GM12878 (cell line): ENCODE measurements around the gene CCHCR1. TPM values are rescaled to one million over a fixed set of nuclear protein-coding genes. Genes with fewer than 3 reads are reported as not detected.

Experiments
- ATAC-seq: fragments of 200-7000 bp; cut with Tn5 transposase; 3 replicates; pipeline ENCODE4 v1.9.1; 2020; ENCODE audit warnings: mild to moderate bottlenecking, moderate library complexity
- BruUV-seq: library from RNA; stranded (reverse); fragments of 400-500 nt; replicated peaks from 2 replicates; lab custom pipeline; 2021; lab: Mats Ljungman, UMichigan
- CTCF ChIA-PET: fragments of 300-600 bp; sonication (Branson Sonifier 250); formaldehyde crosslinking; extraction: SDS; loops from one replicate; lab custom pipeline; 2021; ENCODE audit warnings: inconsistent platforms; lab: Yijun Ruan, JAX
- POLR2A ChIA-PET: fragments of 350-600 bp; formaldehyde crosslinking; extraction: SDS; loops from one replicate; lab custom pipeline; 2021; ENCODE audit warnings: inconsistent platforms; lab: Charles Lee
- RAD21 ChIA-PET: fragments of 300-600 bp; sonication (Branson Sonifier 250); formaldehyde crosslinking; loops from one replicate; lab custom pipeline; 2023; ENCODE audit warnings: antibody characterized with exemption; ENCODE audit not compliant: unreplicated experiment; lab: Charles Lee
- SMC1A ChIA-PET: fragments of 300-600 bp; sonication (Branson Sonifier 250); formaldehyde crosslinking; loops from one replicate; lab custom pipeline; 2023; ENCODE audit not compliant: unreplicated experiment, uncharacterized antibody; lab: Charles Lee
- DNase-seq: peaks from one replicate; pipeline ENCODE4 v3.0.0-alpha.2; 2011; ENCODE audit warnings: low read depth, low spot score
- FAIRE-seq: peaks from 3 replicates; lab custom pipeline; 2011; peaks lifted over from hg19 to GRCh38; lab: Jason Lieb, UNC
- H2AFZ ChIP-seq: 2 replicates; pipeline ENCODE4 v1.6.0; 2011; ENCODE audit warnings: low read depth, low read length, control low read depth; ENCODE audit not compliant: control insufficient read depth
- H3K27ac ChIP-seq: 2 replicates; pipeline ENCODE4 v1.5.1; 2011; ENCODE audit warnings: control low read depth; ENCODE audit not compliant: control insufficient read depth, insufficient read depth
- H3K27me3 ChIP-seq, 2 experiments: replicated peaks in 1 of 2; 2 replicates each; pipeline versions ENCODE4 v1.6.0 to v1.6.1; 2011; ENCODE audit warnings: low read length in 1 of 2; ENCODE audit not compliant: control insufficient read depth in 2 of 2, insufficient read depth in 2 of 2
- H3K36me3 ChIP-seq, 2 experiments: 2 replicates each; pipeline ENCODE4 v1.5.1; 2011; ENCODE audit warnings: low read length in 1 of 2; ENCODE audit not compliant: control insufficient read depth in 2 of 2, insufficient read depth in 2 of 2
- H3K4me1 ChIP-seq: 2 replicates; pipeline ENCODE4 v1.6.1; 2011; ENCODE audit warnings: mild to moderate bottlenecking, low read length, moderate library complexity, mixed read lengths; ENCODE audit not compliant: control insufficient read depth, insufficient read depth
- H3K4me2 ChIP-seq: 2 replicates; pipeline ENCODE4 v1.6.0; 2011; ENCODE audit warnings: control low read depth; ENCODE audit not compliant: control insufficient read depth, insufficient read depth
- H3K4me3 ChIP-seq: fragments of 200-600 bp; sonication (generic); 2 replicates; pipeline ENCODE4 v1.5.1; 2016
- H3K79me2 ChIP-seq: 2 replicates; pipeline ENCODE4 v1.6.0; 2011; ENCODE audit warnings: low read length; ENCODE audit not compliant: control insufficient read depth, insufficient read depth
- H3K9ac ChIP-seq: 2 replicates; pipeline ENCODE4 v1.8.0; 2011; ENCODE audit warnings: low read length, control low read depth, mixed read lengths; ENCODE audit not compliant: control insufficient read depth, insufficient read depth
- H3K9me3 ChIP-seq: replicated peaks from 3 replicates; pipeline ENCODE4 v1.5.1; 2011; ENCODE audit warnings: mild to moderate bottlenecking, low read length; ENCODE audit not compliant: control insufficient read depth, insufficient read depth
- H4K20me1 ChIP-seq: 2 replicates; pipeline ENCODE4 v1.6.0; 2011; ENCODE audit not compliant: control insufficient read depth, insufficient read depth
- BCL11A ChIP-seq: IDR thresholded peaks from 2 replicates; pipeline ENCODE4 v1.6.1; 2011; ENCODE audit warnings: low read depth, low read length
- CBFB ChIP-seq: IDR thresholded peaks from 2 replicates; pipeline ENCODE4 v1.6.1; 2016; ENCODE audit warnings: antibody characterized with exemption, low read depth
- GATAD2B ChIP-seq: fragments of 450-650 bp; conservative IDR thresholded peaks from 2 replicates; pipeline ENCODE4 v1.6.1; 2017; ENCODE audit warnings: low read depth, mild to moderate bottlenecking, moderate library complexity
- IRF4 ChIP-seq: IDR thresholded peaks from 2 replicates; pipeline ENCODE4 v1.6.1; 2011; ENCODE audit warnings: low read depth, low read length
- NBN ChIP-seq: fragments of 450-650 bp; IDR thresholded peaks from 2 replicates; pipeline ENCODE4 v1.6.1; 2016
- NFIC ChIP-seq: IDR thresholded peaks from 2 replicates; pipeline ENCODE4 v1.6.1; 2012; ENCODE audit warnings: low read depth, mild to moderate bottlenecking, inconsistent platforms, low read length, moderate library complexity
- RCOR1 ChIP-seq: conservative IDR thresholded peaks from 2 replicates; pipeline ENCODE4 v1.6.1; 2012; ENCODE audit warnings: low read depth, low read length, improper control_type of control experiment
- RELA ChIP-seq: fragments of 450-650 bp; IDR thresholded peaks from 2 replicates; pipeline ENCODE4 v1.8.0; 2014; ENCODE audit warnings: borderline replicate concordance; ENCODE audit not compliant: partially characterized antibody
- TCF12 ChIP-seq: IDR thresholded peaks from 2 replicates; pipeline ENCODE4 v1.6.1; 2011; ENCODE audit warnings: low read depth, mild to moderate bottlenecking, low read length
- YBX1 ChIP-seq: fragments of 450-650 bp; IDR thresholded peaks from 2 replicates; pipeline ENCODE4 v1.6.1; 2016; ENCODE audit warnings: antibody characterized with exemption
- ZNF24 ChIP-seq: fragments of 450-650 bp; IDR thresholded peaks from 2 replicates; pipeline ENCODE4 v1.6.1; 2017; ENCODE audit warnings: antibody characterized with exemption, mild to moderate bottlenecking
- WGBS: methylation state at CpG from one replicate; pipeline ENCODE4 v1.1.6; 2016; ENCODE audit warnings: low lambda C conversion rate; ENCODE audit not compliant: insufficient replicate concordance, insufficient coverage; ENCODE audit errors: missing lambda C conversion rate; 5-methylcytosine and 5-hydroxymethylcytosine counted together
- in situ Hi-C: fragments of 300-500 bp; cut with MboI; formaldehyde crosslinking; loops from 9 replicates; pipeline ENCODE4 v1.14.3; 2018; ENCODE audit warnings: mixed read lengths
- intact Hi-C: fragments of 100-400 bp; cut with micrococcal nuclease; formaldehyde crosslinking; loops from one replicate; pipeline ENCODE4 v1.14.2; 2022; ENCODE audit not compliant: unreplicated experiment
- polyA plus RNA-seq, 11 experiments: library from polyadenylated mRNA; depleted of rRNA in 4 of 11; unstranded in 6 of 11; stranded (reverse) in 5 of 11; fragments of >200 nt; fragmentation: Nextera tagmentation in 4 of 11; fragmentation: Illumina TruSeq in 1 of 11; extraction: Ambion mirVana in 4 of 11; extraction: Trizol in 1 of 11; gene quantifications; 1 replicate in 1 of 11; 2 replicates in 10 of 11; pipeline versions ENCODE4 v1.2.1 to v1.2.3, GENCODE V29; 2011 to 2016; ENCODE audit warnings: inconsistent platforms in 2 of 11, missing spikeins in 2 of 11, low read depth in 1 of 11
- total RNA-seq, 4 experiments: library from RNA; depleted of rRNA in 3 of 4; stranded (reverse); fragments of >200 nt in 3 of 4; fragmentation: Illumina TruSeq in 1 of 4; extraction: Trizol in 1 of 4; gene quantifications; 2 replicates each; pipeline versions ENCODE4 v1.2.1 to v1.2.3, GENCODE V29; 2013 to 2021

Gene CCHCR1
- total and polyA plus RNA-seq, 10 of the 15 experiments (the other 5 are each of a cell fraction or from before 2014, with no cell fraction given): 1.0 to 35.2 (median 24.7) TPM

GRCh38 chr6:31154436-31154835 lies 3.2 kb downstream of the CCHCR1 start (continued):
- TF ChIP-seq RCOR1: no peak
- no peak for TF ChIP-seq CBFB
- no peak for TF ChIP-seq NBN
- no peak for TF ChIP-seq IRF4

GRCh38 chr6:31152781-31153180 lies 4.8 kb downstream of the CCHCR1 start:
- WGBS: 78% methylated on average over 7 of the region's 7 CpGs
- intact Hi-C loops: no loop called here
- Histone ChIP-seq H3K9me3 (no peaks in the 10 kb centered on the region), H3K4me2 (no peak overlapping the region), H3K27me3 (no peaks in the 10 kb centered on the region), H2AFZ (no peak overlapping the region), H3K9ac (no peak overlapping the region), H3K79me2 (peaks cover 3% of the 10 kb centered on the region), H3K4me1 (peaks cover 4% of the 10 kb centered on the region; the same call in 1 of the 2 replicates), H3K36me3 (no peaks in the 10 kb centered on the region; a peak in 1 of 4 replicates), H3K27ac (no peak overlapping the region), H4K20me1 (no peaks in the 10 kb centered on the region), H3K4me3 (no peak overlapping the region)
- BruUV-seq: no TSS peak
- POLR2A ChIA-PET: interaction anchor here (2.3 kb wide), 1 partner anchor 11 kb away, joined by 9 read pairs; no protein-coding TSS in a partner anchor
- no peak for TF ChIP-seq RELA
- no peak for TF ChIP-seq NFIC
- no peak for TF ChIP-seq TCF12
- TF ChIP-seq ZNF24: no peak
- no peak for TF ChIP-seq YBX1
- TF ChIP-seq GATAD2B: no peak
- no peak for TF ChIP-seq BCL11A
- ATAC-seq (no peak), FAIRE-seq (no peak), DNase-seq (no peak)
- CTCF ChIA-PET: interaction anchor here (0.8 kb wide), 2 partner anchors 39 to 44 kb away, joined by 3 to 6 read pairs; no protein-coding TSS in a partner anchor
- RAD21 ChIA-PET: interaction anchor here (0.9 kb wide), 1 partner anchor 40 kb away, joined by 3 read pairs; no protein-coding TSS in a partner anchor
- in situ Hi-C loops: no loop called here
- SMC1A ChIA-PET: interaction anchor here (0.7 to 0.9 kb wide), 2 partner anchors 12 to 146 kb away, joined by 3 to 4 read pairs; no protein-coding TSS in a partner anchor
